GM12875 (cell line): Measurements from ENCODE around the gene ANKRD23.

Source experiments
- H3K4me3 ChIP-seq: one replicate; pipeline ENCODE4 v1.5.1; 2011; ENCODE audit warnings: low read depth, low read length, control low read depth
- CTCF ChIP-seq: IDR thresholded peaks from 2 replicates; pipeline ENCODE4 v1.5.1; 2011; ENCODE audit warnings: low read depth, mild to moderate bottlenecking, control low read depth, inconsistent platforms, low read length, moderate library complexity, borderline replicate concordance; ENCODE audit not compliant: insufficient read depth

The ANKRD23 gene

GRCh38 chr2:96852667-96853066 lies 8.8 kb upstream of the ANKRD23 start:
- no peak for TF ChIP-seq CTCF

GRCh38 chr2:96848264-96848663 lies 4.4 kb upstream of the ANKRD23 start:
- no peak for TF ChIP-seq CTCF
- no peak overlapping the region for H3K4me3 ChIP-seq

More at GRCh38 chr2:96852667-96853066, 8.8 kb upstream of the ANKRD23 start:
- no peak overlapping the region for H3K4me3 ChIP-seq

GRCh38 chr2:96847586-96847985 lies 3.8 kb upstream of the ANKRD23 start:
- H3K4me3 ChIP-seq: no peak overlapping the region
- no peak for TF ChIP-seq CTCF

GRCh38 chr2:96846825-96847224 lies 3.0 kb upstream of the ANKRD23 start:
- no peak overlapping the region for H3K4me3 ChIP-seq
- no peak for TF ChIP-seq CTCF

- TF ChIP-seq CTCF: no peak
- no peak overlapping the region for H3K4me3 ChIP-seq
Measured at GRCh38 chr2:96844405-96844808, 586 bp upstream of the ANKRD23 start.

GRCh38 chr2:96842600-96842999 lies 1.2 kb downstream of the ANKRD23 start:
- TF ChIP-seq CTCF: no peak
- H3K4me3 ChIP-seq: no peak overlapping the region

GRCh38 chr2:96841701-96842495 lies 1.9 kb downstream of the ANKRD23 start:
- no peak overlapping the region for H3K4me3 ChIP-seq
- TF ChIP-seq CTCF: no peak
